D721Med (cell line): ENCODE results near the gene SMIM32.

Source experiments
- DNase-seq: peaks from one replicate; pipeline ENCODE4 v3.0.0; 2011; ENCODE audit warnings: low spot score; ENCODE audit not compliant: insufficient read length
- FAIRE-seq: peaks from 2 replicates; lab custom pipeline; 2011; peaks lifted over from hg19 to GRCh38; lab: Jason Lieb, UNC
- TF ChIP-seq, protein P1 (sequence below): IDR thresholded peaks from 2 replicates; pipeline ENCODE4 v1.5.1; 2012; ENCODE audit warnings: mild to moderate bottlenecking, control low read depth; ENCODE audit not compliant: insufficient read depth; ENCODE audit errors: missing control alignments

The SMIM32 gene

GRCh38 chr5:136230176-136230575, 37.2 kb upstream of the SMIM32 start:
- TF ChIP-seq, protein P1, sequence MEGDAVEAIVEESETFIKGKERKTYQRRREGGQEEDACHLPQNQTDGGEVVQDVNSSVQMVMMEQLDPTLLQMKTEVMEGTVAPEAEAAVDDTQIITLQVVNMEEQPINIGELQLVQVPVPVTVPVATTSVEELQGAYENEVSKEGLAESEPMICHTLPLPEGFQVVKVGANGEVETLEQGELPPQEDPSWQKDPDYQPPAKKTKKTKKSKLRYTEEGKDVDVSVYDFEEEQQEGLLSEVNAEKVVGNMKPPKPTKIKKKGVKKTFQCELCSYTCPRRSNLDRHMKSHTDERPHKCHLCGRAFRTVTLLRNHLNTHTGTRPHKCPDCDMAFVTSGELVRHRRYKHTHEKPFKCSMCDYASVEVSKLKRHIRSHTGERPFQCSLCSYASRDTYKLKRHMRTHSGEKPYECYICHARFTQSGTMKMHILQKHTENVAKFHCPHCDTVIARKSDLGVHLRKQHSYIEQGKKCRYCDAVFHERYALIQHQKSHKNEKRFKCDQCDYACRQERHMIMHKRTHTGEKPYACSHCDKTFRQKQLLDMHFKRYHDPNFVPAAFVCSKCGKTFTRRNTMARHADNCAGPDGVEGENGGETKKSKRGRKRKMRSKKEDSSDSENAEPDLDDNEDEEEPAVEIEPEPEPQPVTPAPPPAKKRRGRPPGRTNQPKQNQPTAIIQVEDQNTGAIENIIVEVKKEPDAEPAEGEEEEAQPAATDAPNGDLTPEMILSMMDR: no peak
- FAIRE-seq (no peak), DNase-seq (no peak)

DNA sequence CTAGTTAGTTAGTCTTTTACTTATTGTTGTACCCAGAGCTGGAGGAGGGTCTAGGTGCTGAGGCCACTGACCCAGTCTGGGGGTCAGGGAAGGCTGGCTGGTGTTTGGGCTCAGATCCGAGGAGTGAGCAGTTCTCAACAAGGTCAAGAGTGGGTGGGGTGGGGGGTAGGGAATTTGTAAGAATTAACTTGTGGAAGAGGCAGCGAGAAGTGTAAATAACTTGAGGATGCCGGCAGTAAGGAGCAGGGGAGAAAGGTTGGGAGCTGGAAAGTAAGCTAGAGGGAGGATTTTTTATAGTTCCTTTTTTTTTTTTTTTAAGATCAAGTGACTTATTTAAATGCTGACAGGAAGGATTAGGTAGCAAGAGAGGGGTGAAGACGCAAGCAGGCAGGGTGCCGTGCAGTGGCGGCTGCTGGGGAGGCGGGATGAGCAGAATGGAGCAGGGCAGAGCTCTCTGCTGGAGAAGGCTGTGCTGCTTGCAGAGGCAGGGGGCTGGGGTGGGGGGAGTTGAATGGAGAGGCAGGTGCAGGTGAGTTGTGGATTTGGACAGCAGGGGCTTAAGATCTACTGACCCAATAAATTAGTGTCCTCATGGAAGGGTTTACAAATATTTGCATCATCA, 35.3 kb upstream of the SMIM32 start:
- DNase-seq (no peak), FAIRE-seq (no peak)
- TF ChIP-seq, protein P1: no peak

GRCh38 chr5:136226401-136226800, 33.4 kb upstream of the SMIM32 start:
- no peak for DNase-seq
- FAIRE-seq: no peak
- TF ChIP-seq, protein P1: no peak

DNA sequence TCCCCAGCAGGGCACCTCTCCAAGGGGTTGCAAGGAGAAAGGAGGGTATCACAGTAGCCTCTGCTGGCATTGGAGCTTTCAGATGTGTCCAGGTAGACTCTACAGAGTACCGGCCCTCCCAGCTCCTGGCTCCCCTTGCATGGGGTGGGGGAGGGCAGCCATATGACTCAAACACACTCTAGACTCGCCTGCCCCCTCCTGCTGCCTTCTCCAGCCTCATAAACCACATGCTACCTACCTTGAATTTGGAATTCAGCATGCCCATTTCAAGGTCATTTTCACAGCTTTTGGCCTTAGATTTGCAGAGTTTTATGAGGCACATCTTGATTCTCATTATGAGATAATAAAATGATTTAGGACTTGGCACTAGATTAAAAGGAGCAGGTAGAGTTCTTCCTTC, 32.8 kb upstream of the SMIM32 start:
- TF ChIP-seq, protein P1: no peak
- FAIRE-seq (no peak), DNase-seq (no peak)

DNA sequence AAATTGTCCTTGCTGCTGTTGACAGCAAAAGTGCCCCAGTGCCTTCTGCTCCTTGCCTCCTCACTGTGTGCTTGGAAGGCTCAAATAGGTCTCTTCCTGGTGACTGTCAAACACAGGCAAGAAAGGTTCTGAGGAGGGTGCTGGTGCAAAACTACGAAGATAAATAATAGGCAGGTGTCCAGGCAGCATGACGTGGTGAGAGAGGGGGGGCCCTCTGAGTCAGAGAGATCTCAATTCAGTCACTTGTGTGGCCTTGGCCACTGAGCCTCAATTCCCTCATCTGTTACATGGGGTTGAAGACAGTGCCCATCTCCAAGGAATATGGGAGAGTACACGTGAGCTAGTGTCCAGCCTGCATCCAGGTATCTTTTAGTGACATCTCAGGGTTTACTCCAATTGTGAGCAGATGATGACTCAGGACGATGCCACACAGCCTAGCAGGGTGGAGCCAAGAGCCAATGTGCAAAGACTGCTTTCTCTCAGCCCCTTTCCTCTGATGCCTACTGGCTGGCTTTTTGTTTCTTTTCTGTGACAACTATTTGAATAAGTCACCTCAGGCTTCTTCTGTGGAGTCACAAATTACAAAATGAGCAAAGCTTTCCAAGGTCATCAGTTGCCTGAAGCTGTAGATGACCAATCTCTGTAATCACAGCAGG, 29.7 kb upstream of the SMIM32 start:
- no peak for FAIRE-seq
- TF ChIP-seq, protein P1: no peak
- DNase-seq: no peak

DNA sequence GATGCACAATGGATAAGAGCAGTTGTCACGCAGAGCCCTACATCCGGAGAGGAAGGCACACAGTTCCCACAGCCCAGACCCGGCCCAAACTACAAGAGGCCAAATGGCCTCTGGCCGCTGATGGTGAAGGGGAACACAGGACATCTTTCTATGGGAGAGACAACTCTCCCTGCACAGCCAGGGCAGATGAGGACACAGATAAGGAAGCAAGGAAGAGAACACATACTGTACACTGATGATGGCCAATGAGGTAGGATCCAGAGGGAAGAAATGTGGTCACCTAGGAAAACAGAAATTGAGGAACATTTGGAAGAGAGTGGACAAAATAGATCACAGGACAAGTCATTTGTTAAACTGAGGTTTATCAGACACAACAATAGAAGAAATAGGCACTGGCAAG, 28.4 kb upstream of the SMIM32 start:
- TF ChIP-seq, protein P1: no peak
- FAIRE-seq (no peak), DNase-seq (no peak)

DNA sequence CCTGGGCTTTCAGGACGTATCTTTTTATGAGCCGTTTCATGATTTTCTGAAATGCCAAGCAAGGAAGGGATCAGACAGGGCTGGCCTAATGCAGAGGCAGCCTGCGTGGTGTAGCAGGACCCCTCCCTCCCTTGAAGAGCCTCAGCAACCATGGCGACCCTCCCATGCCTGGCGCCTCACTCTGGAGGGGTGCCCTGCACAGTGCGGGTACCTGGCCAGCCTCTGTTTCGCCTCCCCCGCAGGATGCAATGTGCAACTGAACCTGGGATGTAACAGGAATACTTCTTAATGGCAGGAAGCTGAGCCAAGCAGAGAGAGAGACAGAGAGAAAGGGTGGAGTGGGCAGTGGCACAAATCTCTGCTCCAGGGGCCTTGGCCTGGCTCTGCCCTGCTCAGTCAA, 23.3 kb upstream of the SMIM32 start:
- no peak for FAIRE-seq
- TF ChIP-seq, protein P1: no peak

More for the DNA sequence above, 23.3 kb upstream of the SMIM32 start:
- no peak for DNase-seq
